ENCODE data around the gene SPON1.

DNA sequence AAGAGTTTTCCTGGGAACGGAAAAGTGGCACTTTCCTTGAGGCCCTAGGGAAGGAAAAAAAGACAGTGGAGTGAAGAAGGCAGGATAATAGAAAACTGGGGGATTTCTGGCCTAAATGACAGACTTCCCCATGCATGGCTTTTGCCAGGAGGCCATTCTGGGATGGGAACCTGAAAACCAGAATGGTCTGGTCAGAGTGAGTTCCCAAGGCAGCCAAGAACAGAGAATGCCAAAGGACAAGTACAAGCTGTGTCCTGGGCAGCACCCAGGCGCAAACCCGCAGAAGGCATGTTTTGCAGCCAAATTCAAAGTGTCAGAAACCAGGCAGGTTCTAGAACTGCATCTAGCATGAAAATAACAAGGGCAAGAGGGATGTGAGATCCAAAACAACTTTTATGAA is 162.4 kb downstream of the SPON1 start:
- TF ChIP-seq, protein P1, sequence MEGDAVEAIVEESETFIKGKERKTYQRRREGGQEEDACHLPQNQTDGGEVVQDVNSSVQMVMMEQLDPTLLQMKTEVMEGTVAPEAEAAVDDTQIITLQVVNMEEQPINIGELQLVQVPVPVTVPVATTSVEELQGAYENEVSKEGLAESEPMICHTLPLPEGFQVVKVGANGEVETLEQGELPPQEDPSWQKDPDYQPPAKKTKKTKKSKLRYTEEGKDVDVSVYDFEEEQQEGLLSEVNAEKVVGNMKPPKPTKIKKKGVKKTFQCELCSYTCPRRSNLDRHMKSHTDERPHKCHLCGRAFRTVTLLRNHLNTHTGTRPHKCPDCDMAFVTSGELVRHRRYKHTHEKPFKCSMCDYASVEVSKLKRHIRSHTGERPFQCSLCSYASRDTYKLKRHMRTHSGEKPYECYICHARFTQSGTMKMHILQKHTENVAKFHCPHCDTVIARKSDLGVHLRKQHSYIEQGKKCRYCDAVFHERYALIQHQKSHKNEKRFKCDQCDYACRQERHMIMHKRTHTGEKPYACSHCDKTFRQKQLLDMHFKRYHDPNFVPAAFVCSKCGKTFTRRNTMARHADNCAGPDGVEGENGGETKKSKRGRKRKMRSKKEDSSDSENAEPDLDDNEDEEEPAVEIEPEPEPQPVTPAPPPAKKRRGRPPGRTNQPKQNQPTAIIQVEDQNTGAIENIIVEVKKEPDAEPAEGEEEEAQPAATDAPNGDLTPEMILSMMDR (IDR thresholded peaks at IDR 0.05; ENCODE audit: borderline replicate concordance, extremely low read depth, low read length, poor library complexity, severe bottlenecking) = no peak
- no peak for TF ChIP-seq EZH2 (IDR thresholded peaks at IDR 0.05; ENCODE audit: borderline replicate concordance, low read depth, low read length, severe bottlenecking)
